K562 (cell line): ENCODE results near the gene FBXW7. TPM values are rescaled to one million over a fixed set of nuclear protein-coding genes. Genes with fewer than 3 reads are reported as not detected.

ENCODE experiments used
- ATAC-seq: fragments of 200-7000 bp; cut with Tn5 transposase; 3 replicates; pipeline ENCODE4 v1.9.1; 2020; ENCODE audit warnings: moderate library complexity
- BruUV-seq: library from RNA; stranded (reverse); fragments of 400-500 nt; replicated peaks from 2 replicates; lab custom pipeline; 2021; lab: Mats Ljungman, UMichigan
- CTCF ChIA-PET: fragments of 300-600 bp; formaldehyde crosslinking; extraction: SDS; loops from one replicate; lab custom pipeline; 2021; ENCODE audit warnings: low intra/inter-chr PET ratio; lab: Yijun Ruan, JAX
- POLR2A ChIA-PET: fragments of 300-600, 350-650 bp; sonication (Branson Sonifier 250); formaldehyde crosslinking; extraction: SDS; loops from one replicate; lab custom pipeline; 2021; ENCODE audit warnings: antibody characterized with exemption, inconsistent platforms; lab: Yijun Ruan, JAX
- DNase-seq, 4 experiments: peaks; one replicate each; pipeline versions ENCODE4 v3.0.0 to v3.0.0-alpha.2; 2011 to 2018; ENCODE audit warnings: low spot score in 3 of 4, mixed read lengths in 3 of 4; ENCODE audit errors: extremely low read depth in 1 of 4
- FAIRE-seq: peaks from 2 replicates; lab custom pipeline; 2011; peaks lifted over from hg19 to GRCh38; lab: Jason Lieb, UNC
- H2AFZ ChIP-seq: 2 replicates; pipeline ENCODE4 v1.6.0; 2011; ENCODE audit warnings: low read depth, low read length, control low read depth, inconsistent platforms
- H3K27ac ChIP-seq: fragments of 200-600 bp; 3 replicates; pipeline ENCODE4 v1.8.0; 2011; ENCODE audit warnings: low read depth, mild to moderate bottlenecking, control low read depth, inconsistent platforms, low read length, moderate library complexity, mixed read lengths; ENCODE audit errors: extremely low read depth
- H3K27me3 ChIP-seq, 2 experiments: fragments of 300-600 bp in 1 of 2; 2 replicates in 1 of 2; 3 replicates in 1 of 2; pipeline versions ENCODE4 v1.6.0 to v1.8.0; 2011; ENCODE audit warnings: inconsistent platforms in 2 of 2, low read length in 2 of 2, mild to moderate bottlenecking in 1 of 2, mixed read lengths in 1 of 2, moderate library complexity in 1 of 2; ENCODE audit not compliant: control insufficient read depth in 2 of 2, insufficient read depth in 2 of 2
- H3K36me3 ChIP-seq: fragments of 300-600 bp; 3 replicates; pipeline ENCODE4 v1.8.0; 2011; ENCODE audit warnings: mild to moderate bottlenecking, low read length, inconsistent platforms; ENCODE audit not compliant: control insufficient read depth, insufficient read depth
- H3K4me1 ChIP-seq, 2 experiments: fragments of 200-600 bp in 1 of 2; replicated peaks in 1 of 2; 2 replicates in 1 of 2; 3 replicates in 1 of 2; pipeline versions ENCODE4 v1.5.1 to v1.8.0; 2011; ENCODE audit warnings: inconsistent platforms in 2 of 2, low read length in 2 of 2, mild to moderate bottlenecking in 1 of 2, mixed read lengths in 1 of 2, moderate library complexity in 1 of 2; ENCODE audit not compliant: control insufficient read depth in 2 of 2, insufficient read depth in 2 of 2
- H3K4me2 ChIP-seq: 2 replicates; pipeline ENCODE4 v1.6.1; 2011; ENCODE audit warnings: low read length, control low read depth, inconsistent platforms, mixed read lengths; ENCODE audit not compliant: insufficient read depth
- H3K4me3 ChIP-seq: fragments of 200-600 bp; sonication (generic), shearing (Covaris generic); 2 replicates; pipeline ENCODE4 v1.5.1; 2016; ENCODE audit warnings: control low read depth, inconsistent platforms
- H3K79me2 ChIP-seq: fragments of 200-600 bp; 3 replicates; pipeline ENCODE4 v1.8.0; 2011; ENCODE audit warnings: low read length, inconsistent platforms; ENCODE audit not compliant: control insufficient read depth, insufficient read depth
- H3K9ac ChIP-seq, 2 experiments: 2 replicates each; pipeline versions ENCODE4 v1.6.0 to v1.6.1; 2011; ENCODE audit warnings: low read depth in 2 of 2, low read length in 2 of 2, control low read depth in 1 of 2, inconsistent platforms in 1 of 2, mild to moderate bottlenecking in 1 of 2, mixed read lengths in 1 of 2; ENCODE audit not compliant: insufficient read depth in 1 of 2
- H3K9me1 ChIP-seq: one replicate; pipeline ENCODE4 v1.6.0; 2011; ENCODE audit warnings: inconsistent platforms, mild to moderate bottlenecking, low read length, moderate library complexity; ENCODE audit not compliant: control insufficient read depth, insufficient read depth
- H3K9me3 ChIP-seq: replicated peaks from 2 replicates; pipeline ENCODE4 v1.5.1; 2011; ENCODE audit warnings: low read depth, low read length, inconsistent platforms; ENCODE audit not compliant: control insufficient read depth, insufficient read depth
- H4K20me1 ChIP-seq: replicated peaks from 2 replicates; pipeline ENCODE4 v1.6.1; 2011; ENCODE audit warnings: low read length, inconsistent platforms, mixed read lengths; ENCODE audit not compliant: control insufficient read depth, insufficient read depth
- AFF4 ChIP-seq: sonication (generic); formaldehyde crosslinking; IDR thresholded peaks from 2 replicates; pipeline ENCODE4 v1.8.0; 2023; ENCODE audit warnings: mild to moderate bottlenecking, missing genetic modification reagents
- ATF3 ChIP-seq, 2 experiments: fragments of 450-650 bp in 1 of 2; sonication (generic) in 1 of 2; formaldehyde crosslinking in 1 of 2; IDR thresholded peaks in 1 of 2; conservative IDR thresholded peaks in 1 of 2; 2 replicates each; pipeline versions ENCODE4 v1.6.1 to v1.8.1; 2016 to 2023; ENCODE audit warnings: mild to moderate bottlenecking in 2 of 2, moderate library complexity in 2 of 2, inconsistent platforms in 1 of 2, missing genetic modification reagents in 1 of 2
- GATAD2A ChIP-seq: fragments of 450-650 bp; IDR thresholded peaks from 2 replicates; pipeline ENCODE4 v1.6.1; 2017
- HMBOX1 ChIP-seq: sonication (generic); IDR thresholded peaks from 2 replicates; pipeline ENCODE4 v1.6.1; 2016
- SOX6 ChIP-seq: fragments of 450-650 bp; IDR thresholded peaks from 2 replicates; pipeline ENCODE4 v1.6.1; 2014; ENCODE audit warnings: mild to moderate bottlenecking
- WGBS: fragments of 100-300 bp; shearing (Covaris generic); methylation state at CpG from one replicate; pipeline ENCODE4 v1.1.6; 2016; ENCODE audit warnings: low coverage, mixed read lengths; ENCODE audit not compliant: insufficient coverage; ENCODE audit errors: missing lambda C conversion rate; 5-methylcytosine and 5-hydroxymethylcytosine counted together
- in situ Hi-C: fragments of 300-500 bp; cut with MboI; formaldehyde crosslinking; loops from 4 replicates; pipeline ENCODE4 v1.15.0; 2018; ENCODE audit warnings: inconsistent platforms, mixed read lengths
- intact Hi-C: fragments of 100-400 bp; cut with micrococcal nuclease; formaldehyde crosslinking; loops from 2 replicates; pipeline ENCODE4 v1.14.2; 2022
- polyA plus RNA-seq, 8 experiments: library from polyadenylated mRNA; depleted of rRNA in 4 of 8; stranded (reverse) in 5 of 8; unstranded in 3 of 8; fragments of >200 nt; fragmentation: Nextera tagmentation in 2 of 8; fragmentation: Illumina TruSeq in 1 of 8; extraction: Ambion mirVana in 2 of 8; extraction: Trizol in 1 of 8; gene quantifications; 2 replicates each; pipeline versions ENCODE4 v1.2.1 to v1.2.3, GENCODE V29; 2011 to 2014; ENCODE audit warnings: inconsistent platforms in 1 of 8, missing spikeins in 1 of 8
- total RNA-seq, 7 experiments: library from RNA; depleted of rRNA in 6 of 7; stranded (reverse); fragments of >200 nt in 6 of 7; fragmentation: Illumina TruSeq in 2 of 7; extraction: Trizol in 2 of 7; gene quantifications; 2 replicates each; pipeline versions ENCODE4 v1.2.1 to v1.2.3, GENCODE V29; 2011 to 2021; ENCODE audit warnings: low replicate concordance in 1 of 7

Gene FBXW7
- total and polyA plus RNA-seq, 9 of the 15 experiments (the other 6 are each of a cell fraction or from before 2014, with no cell fraction given) = 6.8 to 44.2 (median 16.4) TPM

DNA sequence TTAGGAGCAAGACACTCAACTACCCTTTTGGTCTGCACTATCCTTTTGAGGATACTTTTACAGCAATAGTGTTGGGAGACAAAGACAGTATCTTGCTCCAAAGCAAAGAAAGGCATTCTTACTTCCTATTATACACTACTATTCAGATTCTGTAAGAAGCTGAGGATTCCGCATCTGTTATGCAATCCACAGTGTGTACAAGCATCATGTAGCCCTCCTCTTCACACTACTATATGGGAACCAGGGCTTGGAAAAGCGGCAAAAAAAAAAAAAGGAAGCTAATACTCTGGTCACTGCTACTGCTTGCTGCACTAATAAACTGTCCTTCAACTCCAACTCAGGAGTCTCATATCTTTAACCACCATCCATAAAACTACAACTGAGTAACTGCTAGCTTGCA lies 59.1 kb downstream of the FBXW7 start:
- WGBS = 64% methylated on average over 2 of the region's 2 CpGs
- no peak for DNase-seq
- Histone ChIP-seq H3K27me3 (no peaks in the 10 kb centered on the region), H3K4me3 (no peak overlapping the region), H2AFZ (no peak overlapping the region), H3K4me2 (no peak overlapping the region), H3K9me1 (no peaks in the 10 kb centered on the region), H4K20me1 (no peaks in the 10 kb centered on the region), H3K9me3 (0 out of 2 replicates have a peak, but pooled peaks cover 6% of the 10 kb centered on the region), H3K36me3 (no peaks in the 10 kb centered on the region), H3K4me1 (no peaks in the 10 kb centered on the region; a peak in 1 of 5 replicates), H3K27ac (no peak overlapping the region), H3K9ac (no peak overlapping the region), H3K79me2 (peaks cover 13% of the 10 kb centered on the region; the same call in 2 of the 3 replicates)
- FAIRE-seq = no peak
- in situ Hi-C loops = no loop called here
- CTCF ChIA-PET = no interaction called here
- POLR2A ChIA-PET = no interaction called here
- TF ChIP-seq AFF4 (CRISPR knock-in tag) = no peak
- TF ChIP-seq SOX6 = no peak
- TF ChIP-seq ATF3 (IDR thresholded peaks at IDR 0.05) = no peak
- TF ChIP-seq ATF3 (CRISPR knock-in tag; conservative IDR thresholded peaks at IDR 0.05) = no peak
- TF ChIP-seq GATAD2A = no peak
- TF ChIP-seq HMBOX1 = peak; percentile 34; the same call in 1 of the 2 replicates
- intact Hi-C loops = no loop called here
- BruUV-seq = no TSS peak
- peak; percentile 42; the same call in 2 of the 3 replicates for ATAC-seq
